Measurements from ENCODE around the gene NLRP5.
"Not testable (repeated sequence)": the region's sequence is repeated elsewhere in the genome, so short reads cannot be mapped to it uniquely, and the experiment has no call there.

Gene NLRP5

DNA sequence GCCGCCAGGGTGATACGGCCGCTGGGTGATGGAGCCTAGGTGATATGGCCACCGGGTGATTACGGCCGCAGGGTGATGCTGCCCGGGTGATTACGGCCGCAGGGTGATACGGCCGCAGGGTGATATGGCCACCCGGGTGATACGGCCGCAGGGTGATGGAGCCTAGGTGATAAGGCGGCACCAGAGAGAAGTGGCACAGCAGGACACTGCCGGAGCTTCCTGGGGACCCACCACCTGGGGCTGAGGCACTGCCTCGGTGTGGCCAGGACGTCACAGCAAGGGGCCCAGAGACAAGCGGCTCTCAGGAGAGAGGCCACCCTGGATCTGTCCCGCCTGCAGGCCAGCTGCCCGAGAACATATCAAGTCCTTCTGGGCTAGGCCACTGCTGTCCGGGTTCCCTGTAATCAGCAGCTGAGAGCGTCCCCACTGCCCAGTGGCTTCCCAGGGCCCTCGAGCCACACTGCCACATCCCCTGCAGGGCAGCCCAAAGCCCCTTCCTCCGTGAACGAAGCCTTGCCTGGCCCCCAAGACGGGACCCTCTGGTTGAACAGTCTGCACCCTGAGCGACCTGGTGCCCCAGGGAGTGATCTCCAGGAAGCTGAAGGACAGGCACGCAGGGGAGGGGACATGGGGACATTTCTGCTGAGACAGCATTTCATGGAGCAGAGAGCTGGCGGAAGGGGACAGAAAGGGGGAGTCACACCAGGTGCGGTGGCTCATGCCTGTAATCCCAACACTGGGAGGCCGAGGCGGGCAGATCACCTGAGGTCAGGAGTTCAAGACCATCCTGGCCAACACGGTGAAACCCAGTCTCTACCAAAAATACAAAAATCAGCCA lies 112.4 kb downstream of the NLRP5 start:
- DNase-seq, result no peak

- DNase-seq, result no peak
These were observed 113.3 kb downstream of the NLRP5 start for GRCh38 chr19:56099638-56100539.

GRCh38 chr19:56101095-56101494 lies 114.5 kb downstream of the NLRP5 start:
- DNase-seq, result no peak

GRCh38 chr19:56101746-56102535 lies 115.4 kb downstream of the NLRP5 start:
- DNase-seq, result no peak

DNA sequence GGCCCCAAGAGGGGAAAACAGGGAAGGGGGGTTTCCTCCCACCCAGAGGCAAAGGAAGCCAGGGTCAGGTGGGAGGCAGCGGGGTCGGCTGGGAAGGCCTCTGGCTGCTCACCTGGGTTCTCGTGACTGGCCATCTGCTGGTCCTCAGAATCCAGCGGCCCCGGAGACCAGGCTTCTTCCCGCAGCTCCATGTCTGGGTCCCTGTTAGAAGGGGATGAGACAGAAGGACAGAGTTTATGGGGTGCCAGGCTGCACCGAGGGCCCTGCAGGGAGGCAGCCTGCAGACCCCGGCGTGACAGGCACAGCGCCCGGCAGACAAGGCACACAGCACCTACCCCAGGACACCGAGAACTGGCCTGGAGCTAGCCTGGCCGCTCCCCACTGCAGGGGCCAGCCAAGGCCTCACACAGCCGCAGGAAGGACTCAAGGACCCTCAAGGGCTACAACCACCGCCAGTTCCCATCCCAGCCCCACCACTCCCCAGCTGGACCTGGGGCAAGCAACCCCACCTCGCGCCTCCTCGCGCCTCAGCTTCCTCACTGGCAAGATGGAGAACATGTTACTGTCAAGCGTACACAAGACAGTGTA lies 116.5 kb downstream of the NLRP5 start:
- no peak for DNase-seq

- no peak for DNase-seq
These were observed 117.8 kb downstream of the NLRP5 start for GRCh38 chr19:56104423-56104822.

DNA sequence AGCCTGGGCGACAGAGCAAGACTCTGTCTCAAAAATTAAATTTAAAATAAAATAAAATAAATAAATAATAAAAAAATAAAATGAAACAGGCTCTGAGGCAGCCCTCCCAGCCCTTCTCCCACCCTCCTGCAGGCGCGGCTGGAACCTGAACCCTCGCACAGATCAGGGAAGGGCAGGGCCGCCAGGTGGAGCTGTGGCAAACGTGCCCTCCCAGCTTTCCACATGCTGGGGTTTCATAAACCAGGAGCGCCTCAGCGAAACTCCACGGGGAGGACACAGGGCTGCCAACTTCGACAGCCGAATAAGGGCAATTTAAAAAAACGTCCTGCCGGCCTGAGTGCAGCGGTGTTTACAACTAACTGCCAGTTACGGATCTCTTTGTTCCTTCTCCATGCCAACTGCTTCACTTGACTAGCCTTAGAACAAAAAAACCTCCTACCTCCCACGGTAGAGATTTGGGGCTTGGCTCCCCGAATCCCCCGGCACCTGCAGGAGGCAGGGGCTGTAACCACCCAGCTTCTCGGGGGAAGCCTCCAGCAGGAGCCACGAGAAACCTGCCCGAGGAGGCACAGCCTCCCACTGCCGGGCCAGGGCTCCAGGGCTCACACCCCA lies 118.6 kb downstream of the NLRP5 start:
- peak; percentile 42 for DNase-seq

- not testable (repeated sequence) for DNase-seq
These were observed 119.3 kb downstream of the NLRP5 start for GRCh38 chr19:56105831-56106396.

DNA sequence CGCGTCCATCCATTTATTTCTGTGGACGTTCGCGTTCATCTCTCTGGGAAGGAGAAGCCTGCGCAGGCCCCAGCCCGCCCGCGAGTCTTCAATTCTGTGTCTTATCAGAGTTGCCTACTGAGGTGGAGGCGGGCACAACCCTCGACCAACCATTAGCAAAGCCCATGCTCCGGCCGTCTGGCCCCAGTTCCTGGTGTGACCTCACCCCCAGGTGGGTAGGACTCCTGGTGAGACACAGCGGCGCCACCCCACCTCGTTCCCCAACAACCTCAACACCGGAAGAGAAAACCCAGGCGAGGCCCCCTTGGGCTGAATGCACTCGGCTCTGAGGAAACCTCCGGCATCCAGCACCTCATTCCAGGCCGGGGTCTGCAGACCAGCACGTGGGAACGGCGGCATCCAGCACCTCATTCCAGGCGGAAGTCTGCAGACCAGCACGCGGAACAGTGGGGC lies 119.8 kb downstream of the NLRP5 start:
- DNase-seq, result no peak

- no peak for DNase-seq
These were observed 120.4 kb downstream of the NLRP5 start for GRCh38 chr19:56106993-56107392.

- no peak for DNase-seq
These were observed 121.2 kb downstream of the NLRP5 start for GRCh38 chr19:56107626-56108351.

DNA sequence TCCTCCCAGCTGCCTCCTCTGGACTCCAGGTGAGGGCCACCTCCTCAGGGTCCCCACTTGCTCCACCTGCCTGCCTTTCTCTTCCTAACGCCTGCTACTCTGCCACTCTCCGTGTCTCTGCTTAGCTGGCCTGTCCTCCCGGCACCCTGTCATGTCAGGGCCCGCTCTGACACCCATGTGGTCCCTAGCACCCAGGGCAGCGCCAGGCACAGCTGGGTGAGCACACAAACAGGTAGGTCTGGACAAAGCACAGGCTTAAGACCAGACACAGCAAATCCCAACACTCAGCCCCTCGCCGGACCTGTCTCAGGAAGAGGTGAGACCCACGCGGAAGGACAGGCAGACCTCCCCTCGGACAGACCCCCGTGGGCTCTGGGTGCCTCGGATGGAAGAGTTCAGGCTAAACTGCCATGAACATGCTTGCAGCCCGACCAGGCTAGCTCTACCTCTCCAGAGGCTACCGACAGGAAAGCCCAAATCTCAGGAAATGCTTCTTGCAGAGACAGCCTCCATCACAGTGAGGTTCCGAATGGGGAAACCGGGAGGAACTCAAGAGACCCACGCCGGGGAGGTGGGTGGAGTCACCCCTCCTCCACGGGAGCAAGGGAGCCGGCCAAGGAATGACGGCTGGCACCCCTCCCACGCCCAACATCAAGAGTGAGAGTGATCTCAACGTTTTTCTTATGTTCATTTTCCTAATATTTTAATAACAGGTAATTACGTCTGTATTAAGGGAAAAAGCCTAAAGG lies 122.0 kb downstream of the NLRP5 start:
- no peak for DNase-seq

DNA sequence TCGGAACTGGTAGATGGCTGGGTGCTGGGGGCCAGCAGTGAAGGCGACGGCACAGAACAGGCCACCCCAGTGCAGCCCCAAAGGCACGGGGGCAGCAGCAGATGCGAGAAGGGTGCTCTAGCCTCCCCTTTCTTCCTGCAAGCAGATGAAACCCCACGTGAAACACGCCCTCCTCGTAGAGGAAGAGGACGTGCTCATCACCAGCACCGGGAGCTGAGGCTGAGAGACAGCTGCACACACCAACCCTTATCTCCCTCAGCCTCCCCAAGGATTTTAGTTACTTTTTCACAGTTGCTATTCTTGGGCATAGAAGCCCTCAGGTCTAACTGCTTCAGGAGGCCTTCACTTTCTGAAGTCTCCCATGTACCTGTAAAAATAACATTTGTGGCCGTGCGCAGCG lies 122.7 kb downstream of the NLRP5 start:
- no peak for DNase-seq

DNA sequence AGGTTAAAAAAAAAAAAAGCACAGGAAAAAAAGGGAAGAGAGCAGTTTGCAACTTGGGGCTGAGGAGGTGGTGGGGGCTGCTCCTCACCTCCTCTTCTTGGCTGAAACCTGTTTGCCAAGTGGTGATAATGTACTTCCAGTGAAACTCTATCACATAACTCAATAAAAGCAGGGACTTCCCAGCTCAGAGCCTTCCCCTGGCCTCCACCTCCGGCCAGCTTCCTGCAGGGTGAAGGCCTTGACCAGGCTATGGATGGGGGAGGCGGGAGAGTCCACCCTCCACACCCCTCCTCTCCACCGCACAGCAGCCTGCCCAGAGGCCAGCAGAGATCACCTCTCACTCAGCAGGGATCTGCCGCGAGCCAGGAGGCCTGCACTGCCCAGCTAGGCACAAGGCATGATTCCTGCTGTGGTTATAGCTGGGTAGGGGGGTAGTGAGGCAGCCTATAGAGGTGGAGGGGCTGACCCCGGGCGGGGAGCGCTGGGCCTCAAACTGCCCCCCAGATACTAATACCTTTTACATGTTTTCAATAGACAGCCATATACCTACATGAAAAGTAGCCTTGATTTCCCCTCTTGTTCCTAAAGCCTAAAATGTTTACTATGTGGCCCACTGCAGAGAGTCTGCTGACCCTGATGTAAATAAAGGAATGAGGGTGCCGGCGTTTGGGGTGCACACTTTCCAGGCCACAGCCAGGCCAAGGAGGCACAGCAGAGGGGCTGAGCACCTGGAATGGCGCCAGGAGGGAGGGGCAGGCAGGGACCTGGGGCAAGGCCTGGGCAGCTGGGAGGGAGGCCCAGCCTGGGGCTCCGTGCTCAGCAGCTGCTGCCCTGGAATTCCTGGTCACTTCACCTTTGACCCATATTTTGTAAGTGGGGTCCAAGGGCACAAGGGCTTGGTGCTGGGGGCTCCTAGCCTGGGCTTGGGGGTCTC lies 124.2 kb downstream of the NLRP5 start:
- peak; percentile 50 for DNase-seq
